GM12878 (cell line): ENCODE measurements around the gene PDE6B.
"Not testable (repeated sequence)": the region's sequence is repeated elsewhere in the genome, so short reads cannot be mapped to it uniquely, and the experiment has no call there.

ENCODE experiments used
- BRCA1 ChIP-seq: IDR thresholded peaks from 2 replicates; pipeline ENCODE4 v1.6.1; 2011; ENCODE audit warnings: low read depth, low read length, improper control_type of control experiment
- CTCF ChIP-seq, 3 experiments: IDR thresholded peaks in 2 of 3; conservative IDR thresholded peaks in 1 of 3; 2 replicates each; pipeline ENCODE4 v1.5.1; 2011; ENCODE audit warnings: low read depth in 3 of 3, low read length in 3 of 3, mild to moderate bottlenecking in 3 of 3, control low read depth in 2 of 3, moderate library complexity in 2 of 3, inconsistent platforms in 1 of 3, mixed read lengths in 1 of 3; ENCODE audit not compliant: control insufficient read depth in 2 of 3, insufficient read depth in 1 of 3; ENCODE audit errors: extremely low read depth in 1 of 3
- E2F4 ChIP-seq: IDR thresholded peaks from 2 replicates; pipeline ENCODE4 v1.6.1; 2012; ENCODE audit warnings: low read depth, low read length, improper control_type of control experiment
- GABPA ChIP-seq: IDR thresholded peaks from 2 replicates; pipeline ENCODE4 v1.6.1; 2014; ENCODE audit warnings: antibody characterized with exemption, low read depth, mild to moderate bottlenecking, inconsistent platforms
- GATAD2B ChIP-seq: fragments of 450-650 bp; conservative IDR thresholded peaks from 2 replicates; pipeline ENCODE4 v1.6.1; 2017; ENCODE audit warnings: low read depth, mild to moderate bottlenecking, moderate library complexity
- POLR2AphosphoS2 ChIP-seq: IDR thresholded peaks from 2 replicates; pipeline ENCODE4 v1.6.1; 2011; ENCODE audit warnings: low read depth, mild to moderate bottlenecking, low read length, improper control_type of control experiment, moderate library complexity
- RAD21 ChIP-seq: IDR thresholded peaks from 2 replicates; pipeline ENCODE4 v1.6.1; 2011; ENCODE audit warnings: mild to moderate bottlenecking, low read depth, low read length, moderate library complexity; ENCODE audit not compliant: insufficient read depth
- RELA ChIP-seq: fragments of 450-650 bp; IDR thresholded peaks from 2 replicates; pipeline ENCODE4 v1.8.0; 2014; ENCODE audit warnings: borderline replicate concordance; ENCODE audit not compliant: partially characterized antibody
- REST ChIP-seq: IDR thresholded peaks from 2 replicates; pipeline ENCODE4 v1.6.1; 2012; ENCODE audit warnings: mild to moderate bottlenecking, low read depth, low read length
- RUNX3 ChIP-seq: IDR thresholded peaks from 2 replicates; pipeline ENCODE4 v1.6.1; 2012; ENCODE audit warnings: low read length, inconsistent platforms
- SUPT20H ChIP-seq: IDR thresholded peaks from 2 replicates; pipeline ENCODE4 v1.6.1; 2011; ENCODE audit warnings: low read depth, mild to moderate bottlenecking, low read length, moderate library complexity, borderline replicate concordance; ENCODE audit not compliant: control insufficient read depth
- TAF1 ChIP-seq: IDR thresholded peaks from 2 replicates; pipeline ENCODE4 v1.6.1; 2011; ENCODE audit warnings: mild to moderate bottlenecking, low read depth, low read length, borderline replicate concordance
- ZBTB40 ChIP-seq: fragments of 450-650 bp; IDR thresholded peaks from 2 replicates; pipeline ENCODE4 v1.6.1; 2016; ENCODE audit warnings: mild to moderate bottlenecking, moderate library complexity, borderline replicate concordance

- not testable (repeated sequence) for TF ChIP-seq GABPA; POLR2AphosphoS2; CTCF (IDR thresholded peaks at IDR 0.05 in 2 of 3, conservative IDR thresholded peaks at IDR 0.05 in 1 of 3; ENCODE audit: control insufficient read depth in 2 of 3, extremely low read depth in 1 of 3, insufficient read depth in 1 of 3, low read depth in 3 of 3, low read length in 3 of 3); SUPT20H; REST; RAD21; TAF1; BRCA1; RUNX3; RELA; ZBTB40; E2F4; GATAD2B
These were observed 17.0 kb downstream of the PDE6B start for GRCh38 chr4:642366-642765.
